ENCODE results near the gene EML1.

Gene EML1

GRCh38 chr14:99875421-99875820, 82.2 kb downstream of the EML1 start:
- peak; percentile 62 for DNase-seq

GRCh38 chr14:99875836-99876235, 82.6 kb downstream of the EML1 start:
- DNase-seq: no peak

GRCh38 chr14:99876406-99876805, 83.2 kb downstream of the EML1 start:
- no peak for DNase-seq

GRCh38 chr14:99878563-99878962, 85.3 kb downstream of the EML1 start:
- DNase-seq: no peak

- DNase-seq: peak; percentile 38
Measured at GRCh38 chr14:99879401-99880295, 86.4 kb downstream of the EML1 start.

- DNase-seq: no peak
Measured at GRCh38 chr14:99880651-99881420, 87.6 kb downstream of the EML1 start.

- no peak for DNase-seq
Measured at GRCh38 chr14:99883866-99884650, 90.8 kb downstream of the EML1 start.

GRCh38 chr14:99884834-99885648, 91.8 kb downstream of the EML1 start:
- peak; percentile 22 for DNase-seq

GRCh38 chr14:99885649-99885958, 92.4 kb downstream of the EML1 start:
- no peak for DNase-seq

- no peak for DNase-seq
Measured at GRCh38 chr14:99887407-99887806, 94.2 kb downstream of the EML1 start.

GRCh38 chr14:99888149-99888548, 94.9 kb downstream of the EML1 start:
- DNase-seq: no peak

GRCh38 chr14:99889268-99889667, 96.1 kb downstream of the EML1 start:
- no peak for DNase-seq

- DNase-seq: no peak
Measured at GRCh38 chr14:99891266-99891665, 98.1 kb downstream of the EML1 start.

- DNase-seq: no peak
Measured at GRCh38 chr14:99891900-99892299, 98.7 kb downstream of the EML1 start.

- no peak for DNase-seq
Measured at GRCh38 chr14:99892406-99892805, 99.2 kb downstream of the EML1 start.

GRCh38 chr14:99896361-99896760, 103.1 kb downstream of the EML1 start:
- no peak for DNase-seq

- DNase-seq: no peak
Measured at GRCh38 chr14:99899578-99900178, 106.5 kb downstream of the EML1 start.

GRCh38 chr14:99902925-99903324, 109.7 kb downstream of the EML1 start:
- DNase-seq: no peak

GRCh38 chr14:99904506-99904905, 111.3 kb downstream of the EML1 start:
- DNase-seq: no peak

- no peak for DNase-seq
Measured at GRCh38 chr14:99905121-99905520, 111.9 kb downstream of the EML1 start.

- DNase-seq: peak; percentile 46
Measured at GRCh38 chr14:99907761-99908652, 114.8 kb downstream of the EML1 start.

All from NCI-H524 treated with DMSO at 0.1 percent for 48 hours (cell line).